OCI-LY1 (cell line): Measurements from ENCODE around the gene DNAH1.

ENCODE experiments used
- EZH2 ChIP-seq: fragments of 200-600 bp; sonication (generic), shearing (Covaris generic); IDR thresholded peaks from 2 replicates; pipeline ENCODE4 v1.8.0; 2017; ENCODE audit warnings: borderline replicate concordance, mixed run types, mild to moderate bottlenecking, antibody characterized with exemption, low read length, moderate library complexity, mixed read lengths
- TF ChIP-seq, protein P1 (sequence below): fragments of 200-600 bp; sonication (generic), shearing (Covaris generic); IDR thresholded peaks from 2 replicates; pipeline ENCODE4 v1.5.1; 2017; ENCODE audit warnings: mild to moderate bottlenecking, antibody characterized with exemption, low read length, moderate library complexity, mixed read lengths

- TF ChIP-seq, protein P1, sequence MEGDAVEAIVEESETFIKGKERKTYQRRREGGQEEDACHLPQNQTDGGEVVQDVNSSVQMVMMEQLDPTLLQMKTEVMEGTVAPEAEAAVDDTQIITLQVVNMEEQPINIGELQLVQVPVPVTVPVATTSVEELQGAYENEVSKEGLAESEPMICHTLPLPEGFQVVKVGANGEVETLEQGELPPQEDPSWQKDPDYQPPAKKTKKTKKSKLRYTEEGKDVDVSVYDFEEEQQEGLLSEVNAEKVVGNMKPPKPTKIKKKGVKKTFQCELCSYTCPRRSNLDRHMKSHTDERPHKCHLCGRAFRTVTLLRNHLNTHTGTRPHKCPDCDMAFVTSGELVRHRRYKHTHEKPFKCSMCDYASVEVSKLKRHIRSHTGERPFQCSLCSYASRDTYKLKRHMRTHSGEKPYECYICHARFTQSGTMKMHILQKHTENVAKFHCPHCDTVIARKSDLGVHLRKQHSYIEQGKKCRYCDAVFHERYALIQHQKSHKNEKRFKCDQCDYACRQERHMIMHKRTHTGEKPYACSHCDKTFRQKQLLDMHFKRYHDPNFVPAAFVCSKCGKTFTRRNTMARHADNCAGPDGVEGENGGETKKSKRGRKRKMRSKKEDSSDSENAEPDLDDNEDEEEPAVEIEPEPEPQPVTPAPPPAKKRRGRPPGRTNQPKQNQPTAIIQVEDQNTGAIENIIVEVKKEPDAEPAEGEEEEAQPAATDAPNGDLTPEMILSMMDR: no peak
- TF ChIP-seq EZH2: no peak
Measured at GRCh38 chr3:52438579-52439425, 122.7 kb downstream of the DNAH1 start.
